OCI-LY3 (cell line): Measurements from ENCODE around the gene UBQLN1.

Experiments
- CTCF ChIP-seq: fragments of 200-600, 300-600 bp; sonication (generic); IDR thresholded peaks from 2 replicates; pipeline ENCODE4 v1.5.1; 2014; ENCODE audit warnings: antibody characterized with exemption, low read length, low read depth
- EZH2phosphoT487 ChIP-seq: fragments of 200-600 bp; shearing (Covaris generic); IDR thresholded peaks from 2 replicates; pipeline ENCODE4 v1.6.1; 2018; ENCODE audit warnings: antibody characterized with exemption, mixed run types, low read depth

- TF ChIP-seq CTCF (no peak), EZH2phosphoT487 (no peak)
These were observed 13.8 kb upstream of the UBQLN1 start for GRCh38 chr9:83721509-83721908.
